ENCODE results near the gene FASLG.
"Not testable (repeated sequence)": the region's sequence is repeated elsewhere in the genome, so short reads cannot be mapped to it uniquely, and the experiment has no call there.

FASLG gene

DNA sequence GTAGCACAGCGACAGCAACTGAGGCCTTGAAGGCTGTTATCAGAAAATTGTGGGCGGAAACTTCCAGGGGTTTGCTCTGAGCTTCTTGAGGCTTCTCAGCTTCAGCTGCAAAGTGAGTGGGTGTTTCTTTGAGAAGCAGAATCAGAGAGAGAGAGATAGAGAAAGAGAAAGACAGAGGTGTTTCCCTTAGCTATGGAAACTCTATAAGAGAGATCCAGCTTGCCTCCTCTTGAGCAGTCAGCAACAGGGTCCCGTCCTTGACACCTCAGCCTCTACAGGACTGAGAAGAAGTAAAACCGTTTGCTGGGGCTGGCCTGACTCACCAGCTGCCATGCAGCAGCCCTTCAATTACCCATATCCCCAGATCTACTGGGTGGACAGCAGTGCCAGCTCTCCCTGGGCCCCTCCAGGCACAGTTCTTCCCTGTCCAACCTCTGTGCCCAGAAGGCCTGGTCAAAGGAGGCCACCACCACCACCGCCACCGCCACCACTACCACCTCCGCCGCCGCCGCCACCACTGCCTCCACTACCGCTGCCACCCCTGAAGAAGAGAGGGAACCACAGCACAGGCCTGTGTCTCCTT, at the start of gene FASLG:
TSS of gene FASLG (plus strand) at position 233 of the 583 bp plus-strand sequence. CDS start at position 332, 99 bp downstream.
- no peak for FAIRE-seq

GRCh38 chr1:172609528-172609927, 49.4 kb upstream of the FASLG start:
- no peak for FAIRE-seq

GRCh38 chr1:172612478-172612877, 46.4 kb upstream of the FASLG start:
- no peak for FAIRE-seq

DNA sequence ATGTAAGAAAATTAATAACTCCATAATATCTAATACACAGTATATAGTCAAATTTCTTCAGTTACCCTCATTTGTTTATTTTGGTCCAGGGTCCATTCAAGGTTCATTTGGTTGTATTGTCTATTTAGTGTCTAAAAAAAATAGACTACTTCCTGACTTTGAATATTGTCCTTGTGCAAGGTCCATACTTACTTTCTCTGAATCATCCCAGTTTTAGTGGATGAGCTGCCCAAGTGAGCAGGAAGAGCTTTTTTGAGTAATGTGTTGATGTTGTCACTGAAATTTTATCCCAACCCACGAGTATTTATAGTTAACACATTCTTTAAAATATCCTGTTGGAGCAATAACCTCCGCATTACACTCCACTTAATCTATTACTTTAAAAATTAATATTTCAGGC, 45.6 kb upstream of the FASLG start:
- FAIRE-seq = no peak

DNA sequence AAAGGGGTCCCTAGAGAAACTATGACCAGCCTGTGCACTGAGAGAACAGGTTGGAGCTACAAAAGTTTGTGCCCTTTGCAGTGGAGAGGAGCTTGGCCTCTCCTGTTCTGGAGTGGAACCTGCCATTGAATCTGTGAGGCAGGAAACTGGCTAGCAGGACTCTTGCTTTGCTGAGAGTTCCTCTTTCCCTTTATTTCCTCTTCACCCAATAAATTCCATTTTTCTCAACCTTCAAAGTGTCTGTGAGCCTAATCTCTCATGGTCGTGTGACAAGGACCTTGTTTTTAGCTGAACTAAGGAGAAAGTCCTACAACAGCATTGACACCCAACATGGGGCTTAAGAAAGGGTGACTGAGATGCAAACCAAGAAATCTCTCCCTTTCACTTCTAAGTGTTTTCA, 42.7 kb upstream of the FASLG start:
- FAIRE-seq = no peak

DNA sequence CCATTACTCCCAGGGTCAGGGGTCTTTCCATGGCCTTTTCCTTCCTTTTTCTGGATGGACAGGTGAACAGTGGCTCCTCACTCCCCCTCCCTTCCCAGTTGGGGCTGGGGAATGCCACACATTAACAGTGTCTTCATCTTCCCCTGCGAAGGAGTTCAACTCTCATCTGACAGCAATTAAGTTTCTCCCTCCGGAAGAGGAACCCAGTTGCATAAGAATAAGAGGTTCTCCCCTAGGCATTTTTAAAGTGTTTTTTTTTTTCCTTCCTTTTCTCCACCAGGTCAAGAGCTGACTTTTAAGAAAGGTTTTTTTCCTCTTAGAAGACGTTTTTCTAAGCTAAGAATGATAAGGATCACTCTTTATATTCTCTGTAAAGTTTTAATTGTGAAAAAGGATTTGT, 42.3 kb upstream of the FASLG start:
- FAIRE-seq = no peak

GRCh38 chr1:172620603-172621002, 38.3 kb upstream of the FASLG start:
- FAIRE-seq = not testable (repeated sequence)

DNA sequence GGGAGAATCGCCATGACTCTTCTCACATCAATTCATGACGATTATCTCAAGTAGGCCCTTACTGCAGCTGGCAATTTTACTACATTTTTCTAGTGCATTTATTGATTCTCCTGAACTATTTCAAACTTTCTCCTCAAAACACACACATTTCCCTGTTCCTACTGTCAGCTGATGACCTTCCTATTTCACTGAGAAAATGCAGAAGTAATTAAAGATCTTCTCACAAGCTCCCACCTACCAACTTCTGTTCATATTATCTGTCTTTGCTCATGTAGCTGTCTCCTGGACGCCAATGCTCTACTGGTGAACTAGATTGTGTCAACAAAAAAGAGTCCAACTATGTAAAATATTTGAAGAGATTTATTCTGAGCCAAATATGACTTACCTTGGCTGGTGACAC, 36.4 kb upstream of the FASLG start:
- FAIRE-seq = no peak

DNA sequence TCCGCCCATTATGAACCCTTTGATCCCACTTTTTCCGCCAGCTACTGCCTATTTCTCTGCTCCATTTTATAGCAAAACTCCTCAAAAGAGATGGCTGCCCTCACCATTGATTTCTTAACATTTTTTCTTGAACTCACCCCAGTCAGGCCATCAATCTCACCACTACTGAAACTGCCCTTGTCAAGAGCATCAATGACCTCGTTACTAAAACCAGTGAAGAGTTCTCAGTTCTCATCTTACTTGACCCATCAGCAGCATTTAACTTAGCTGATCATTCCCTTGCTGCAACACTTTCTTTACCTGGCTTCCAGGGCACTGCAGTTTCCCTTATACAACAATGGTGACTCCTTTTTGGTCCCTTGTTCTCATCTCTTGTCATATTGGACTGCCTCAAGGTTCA, 35.2 kb upstream of the FASLG start:
- no peak for FAIRE-seq

- no peak for FAIRE-seq
Observed at GRCh38 chr1:172626845-172627244, 32.1 kb upstream of the FASLG start.

- FAIRE-seq = no peak
Observed at GRCh38 chr1:172627702-172628101, 31.2 kb upstream of the FASLG start.

DNA sequence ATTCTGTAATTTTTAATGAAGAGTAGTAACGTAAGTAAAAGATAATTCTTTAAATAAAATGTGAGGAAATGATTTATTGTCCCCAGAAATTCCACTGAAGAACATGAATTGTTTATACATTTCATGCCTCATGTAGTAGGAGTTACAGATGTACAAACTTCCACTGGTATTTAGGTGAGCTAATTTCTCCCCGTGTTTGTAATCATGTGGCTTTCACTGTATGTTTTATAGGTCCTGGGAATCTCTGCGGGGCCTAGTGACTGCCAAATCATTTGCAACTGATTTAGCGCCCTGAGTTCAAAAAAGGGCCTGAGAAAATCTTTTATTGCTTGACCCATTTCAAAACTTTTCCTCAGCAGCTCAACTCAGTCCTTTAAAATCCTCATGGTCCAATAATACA, 30.5 kb upstream of the FASLG start:
- FAIRE-seq = no peak

DNA sequence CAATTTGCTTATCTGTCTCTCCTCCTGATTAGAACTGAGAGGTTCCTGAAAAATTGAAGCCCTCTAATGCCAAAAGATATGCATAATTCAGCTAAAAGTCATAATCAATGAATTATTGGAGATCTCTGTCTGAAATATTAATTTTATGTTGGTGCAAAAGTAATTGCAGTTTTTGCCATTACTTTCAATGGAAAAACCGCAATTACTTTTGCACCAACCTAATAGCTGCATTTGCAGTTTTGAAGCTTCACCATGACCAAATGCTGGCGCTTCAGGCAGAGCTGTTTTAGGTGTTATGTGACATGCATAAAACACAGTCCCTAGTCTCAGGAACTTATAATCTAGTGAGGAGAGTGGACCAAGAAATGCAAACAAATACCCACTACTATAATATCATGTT, 29.7 kb upstream of the FASLG start:
- no peak for FAIRE-seq

- no peak for FAIRE-seq
Observed at GRCh38 chr1:172629638-172630037, 29.3 kb upstream of the FASLG start.

- FAIRE-seq = no peak
Observed at GRCh38 chr1:172630056-172630818, 28.7 kb upstream of the FASLG start.

DNA sequence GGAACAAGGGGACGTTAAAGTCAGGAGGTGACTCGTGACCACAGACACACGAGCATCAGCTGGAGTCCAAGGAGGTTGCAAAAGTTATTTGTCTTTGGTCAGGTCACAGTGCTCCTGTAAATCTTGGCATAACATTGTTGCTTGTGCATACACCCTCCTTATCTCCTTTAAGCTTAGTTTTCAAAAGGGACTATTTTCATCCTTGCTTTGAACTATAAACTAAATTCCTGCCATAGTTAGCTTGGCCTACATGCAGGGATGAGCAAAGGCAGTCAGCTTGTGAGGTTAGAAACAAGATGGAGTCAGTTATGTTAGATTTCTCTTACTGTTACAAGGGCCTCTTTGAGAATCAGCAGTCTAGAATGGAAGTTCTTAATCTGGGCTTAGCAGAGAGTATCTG, 28.0 kb upstream of the FASLG start:
- FAIRE-seq = no peak

- no peak for FAIRE-seq
Observed at GRCh38 chr1:172637522-172637921, 21.4 kb upstream of the FASLG start.

DNA sequence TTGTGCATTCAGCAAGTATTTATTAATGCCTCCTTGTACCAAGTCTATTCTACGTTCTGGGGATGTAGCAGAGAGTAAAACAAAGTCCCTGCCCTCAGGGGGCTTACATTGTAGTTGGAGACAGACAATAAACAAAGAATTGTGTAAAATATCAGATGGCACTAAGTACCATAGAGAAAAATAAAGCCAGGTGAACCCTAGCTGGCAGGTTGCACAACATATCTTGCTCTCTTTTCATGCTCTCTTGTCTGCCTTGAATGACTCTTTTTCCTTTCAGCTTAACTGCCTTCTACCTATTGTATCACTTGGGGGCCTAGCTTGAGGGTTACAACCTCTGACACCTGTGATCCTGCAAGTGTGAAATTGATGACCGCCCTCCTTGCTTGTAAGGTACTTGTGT, 20.7 kb upstream of the FASLG start:
- FAIRE-seq = no peak

DNA sequence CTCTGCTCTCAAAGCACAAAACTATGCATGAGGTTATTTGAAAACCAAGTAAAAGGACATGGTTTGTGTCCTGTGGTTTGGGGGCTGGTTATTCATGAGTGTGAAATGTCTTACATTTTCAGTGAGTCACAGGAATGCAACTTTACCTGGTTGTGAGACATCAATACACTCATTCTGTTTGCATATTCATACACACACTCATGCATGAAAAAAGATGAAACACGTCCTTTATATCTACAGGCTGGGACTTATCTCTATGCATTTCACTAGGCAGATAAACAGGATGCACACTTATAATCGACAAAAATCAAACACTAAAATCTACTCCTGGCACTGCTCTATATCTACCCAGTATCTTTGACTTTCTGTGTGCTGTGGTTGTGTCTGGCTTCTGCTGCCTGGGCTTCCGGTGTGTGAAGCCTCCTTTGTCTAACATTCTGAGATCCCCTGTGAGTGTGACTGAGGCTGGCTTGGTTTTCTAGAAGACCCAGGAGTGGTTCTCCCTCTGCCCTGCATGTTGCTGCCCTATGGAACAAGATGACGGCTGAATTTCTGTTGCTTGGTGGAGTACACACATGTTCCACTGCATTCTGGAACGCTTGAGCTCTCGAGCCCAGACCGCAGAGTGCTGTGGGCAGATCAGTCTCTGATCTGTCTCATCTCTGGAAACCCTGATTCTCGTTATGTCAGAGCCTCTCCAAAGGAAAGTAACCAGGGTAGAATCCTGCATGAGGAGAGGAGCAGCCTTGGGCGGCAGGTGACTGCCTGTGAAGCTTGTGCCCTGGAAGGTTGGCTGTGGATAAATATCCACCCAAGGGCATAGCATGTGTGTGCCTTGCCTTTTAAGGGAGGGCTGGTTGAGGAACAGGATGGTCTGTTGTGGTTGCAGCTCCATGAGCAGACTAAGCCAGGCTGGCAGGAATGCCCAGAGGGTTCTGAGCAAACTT, 19.7 kb upstream of the FASLG start:
- FAIRE-seq = no peak

DNA sequence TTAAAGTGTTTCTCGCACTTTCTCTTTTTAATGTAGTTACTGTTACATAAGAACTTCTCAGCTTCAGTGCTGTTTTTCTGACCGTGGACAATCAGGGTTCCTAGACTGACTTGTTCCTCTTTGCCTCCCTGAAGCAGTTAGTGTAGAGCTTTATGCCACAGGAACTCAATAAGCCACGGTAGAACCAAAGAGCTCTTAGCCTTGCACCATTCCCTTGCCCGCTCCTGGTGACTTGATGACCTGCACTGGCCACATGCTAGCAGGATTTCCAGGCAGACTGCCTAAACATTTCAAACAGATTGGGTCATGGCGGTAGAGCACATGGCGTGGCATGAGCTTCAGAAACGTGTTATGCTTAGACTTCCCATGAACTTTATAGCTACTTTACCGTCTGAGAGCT, 18.8 kb upstream of the FASLG start:
- FAIRE-seq = no peak

- FAIRE-seq = no peak
Observed at GRCh38 chr1:172641492-172641891, 17.4 kb upstream of the FASLG start.

- no peak for FAIRE-seq
Observed at GRCh38 chr1:172642970-172643369, 15.9 kb upstream of the FASLG start.

GRCh38 chr1:172646653-172647052, 12.2 kb upstream of the FASLG start:
- no peak for FAIRE-seq

DNA sequence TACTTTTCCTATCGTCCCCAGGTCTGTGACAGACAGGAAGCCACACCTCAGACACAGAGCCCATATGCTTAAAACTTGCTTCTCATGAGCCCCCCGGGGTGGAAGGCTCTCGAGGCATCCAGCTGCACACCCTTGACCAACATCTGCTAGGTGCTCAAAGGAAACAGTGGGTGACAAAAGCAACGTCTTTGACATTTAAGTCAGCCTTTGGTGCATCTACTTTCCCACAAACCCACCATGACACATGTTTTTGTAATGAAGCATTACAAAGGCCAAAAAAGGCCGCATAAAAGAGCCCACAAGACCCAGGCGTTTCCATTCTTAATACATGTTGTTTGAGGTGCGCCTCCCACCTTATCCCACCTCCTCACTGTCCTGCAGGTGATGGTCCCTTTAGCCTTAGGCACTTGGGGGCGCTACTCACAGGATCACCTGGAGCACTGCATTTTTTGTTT, 11.8 kb upstream of the FASLG start:
- no peak for FAIRE-seq

Measured in A204.1 (cell line).